Measurements from ENCODE around the gene SNX33. TPM values are rescaled to one million over a fixed set of nuclear protein-coding genes. Genes with fewer than 3 reads are reported as not detected.

Gene SNX33
- total RNA-seq, 1 donor, result 19.9 TPM

- TF ChIP-seq, protein P1, sequence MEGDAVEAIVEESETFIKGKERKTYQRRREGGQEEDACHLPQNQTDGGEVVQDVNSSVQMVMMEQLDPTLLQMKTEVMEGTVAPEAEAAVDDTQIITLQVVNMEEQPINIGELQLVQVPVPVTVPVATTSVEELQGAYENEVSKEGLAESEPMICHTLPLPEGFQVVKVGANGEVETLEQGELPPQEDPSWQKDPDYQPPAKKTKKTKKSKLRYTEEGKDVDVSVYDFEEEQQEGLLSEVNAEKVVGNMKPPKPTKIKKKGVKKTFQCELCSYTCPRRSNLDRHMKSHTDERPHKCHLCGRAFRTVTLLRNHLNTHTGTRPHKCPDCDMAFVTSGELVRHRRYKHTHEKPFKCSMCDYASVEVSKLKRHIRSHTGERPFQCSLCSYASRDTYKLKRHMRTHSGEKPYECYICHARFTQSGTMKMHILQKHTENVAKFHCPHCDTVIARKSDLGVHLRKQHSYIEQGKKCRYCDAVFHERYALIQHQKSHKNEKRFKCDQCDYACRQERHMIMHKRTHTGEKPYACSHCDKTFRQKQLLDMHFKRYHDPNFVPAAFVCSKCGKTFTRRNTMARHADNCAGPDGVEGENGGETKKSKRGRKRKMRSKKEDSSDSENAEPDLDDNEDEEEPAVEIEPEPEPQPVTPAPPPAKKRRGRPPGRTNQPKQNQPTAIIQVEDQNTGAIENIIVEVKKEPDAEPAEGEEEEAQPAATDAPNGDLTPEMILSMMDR (IDR thresholded peaks at IDR 0.05; ENCODE audit: insufficient read depth, low read depth, low read length), result no peak
- DNase-seq (ENCODE audit: low read depth), result no peak
- no peak overlapping the region for H3K4me3 ChIP-seq (ENCODE audit: low read depth, low read length)
Observed at GRCh38 chr15:75663931-75664421, 16.3 kb downstream of the SNX33 start.

GRCh38 chr15:75666823-75667501 is 19.2 kb downstream of the SNX33 start:
- DNase-seq (ENCODE audit: low read depth), result peak; percentile 97
- H3K4me3 ChIP-seq (ENCODE audit: low read depth, low read length), result no peak overlapping the region
- TF ChIP-seq, protein P1 (IDR thresholded peaks at IDR 0.05; ENCODE audit: insufficient read depth, low read depth, low read length), result no peak

GRCh38 chr15:75669191-75669878 is 21.6 kb downstream of the SNX33 start:
- H3K4me3 ChIP-seq (ENCODE audit: low read depth, low read length), result no peak overlapping the region
- TF ChIP-seq, protein P1 (IDR thresholded peaks at IDR 0.05; ENCODE audit: insufficient read depth, low read depth, low read length), result no peak
- DNase-seq (ENCODE audit: low read depth), result no peak

GRCh38 chr15:75669879-75670212 is 22.1 kb downstream of the SNX33 start:
- H3K4me3 ChIP-seq (ENCODE audit: low read depth, low read length), result no peak overlapping the region
- TF ChIP-seq, protein P1 (IDR thresholded peaks at IDR 0.05; ENCODE audit: insufficient read depth, low read depth, low read length), result no peak
- DNase-seq (ENCODE audit: low read depth), result no peak

GRCh38 chr15:75671730-75672602 is 24.3 kb downstream of the SNX33 start:
- H3K4me3 ChIP-seq (ENCODE audit: low read depth, low read length), result no peak overlapping the region
- no peak for DNase-seq (ENCODE audit: low read depth)
- TF ChIP-seq, protein P1 (IDR thresholded peaks at IDR 0.05; ENCODE audit: insufficient read depth, low read depth, low read length), result no peak

DNA sequence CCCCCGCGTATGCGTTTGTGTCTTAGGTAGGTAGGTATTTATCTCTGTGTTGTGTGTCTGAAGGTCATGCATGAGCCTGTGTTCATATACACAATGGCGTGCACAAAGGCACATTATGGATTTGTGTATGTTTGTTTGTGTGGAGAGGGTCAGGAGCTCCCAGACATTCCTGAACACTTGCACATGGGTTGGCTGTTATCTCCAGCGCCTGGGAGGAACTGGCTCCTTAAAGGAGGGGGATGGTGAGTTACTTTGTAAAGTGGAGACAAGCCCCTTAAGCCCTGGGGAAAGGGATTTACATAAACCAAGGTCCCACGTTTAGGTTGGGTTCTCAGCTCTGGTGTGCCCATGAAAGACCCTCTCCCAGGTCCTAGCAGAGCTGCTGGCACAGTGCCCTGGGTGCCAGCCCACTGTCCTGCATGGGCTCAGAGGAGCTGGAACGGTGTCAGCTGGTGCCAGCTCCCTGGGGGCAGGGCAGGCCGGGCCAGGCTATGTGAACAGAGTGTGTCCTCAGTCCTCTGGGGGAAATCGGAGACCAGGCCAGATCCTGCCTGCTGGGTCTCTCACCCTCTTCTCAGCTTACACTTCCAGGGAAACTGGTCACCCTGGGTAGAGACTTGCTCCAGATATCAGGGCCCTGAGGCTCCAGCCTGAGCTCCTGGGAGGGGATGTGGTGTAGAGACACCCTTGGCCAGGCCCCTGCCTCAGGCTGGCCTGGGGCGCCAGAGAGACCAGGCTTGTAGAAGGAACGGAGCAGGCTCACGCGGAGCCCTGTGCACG is 25.1 kb downstream of the SNX33 start:
- TF ChIP-seq, protein P1 (IDR thresholded peaks at IDR 0.05; ENCODE audit: insufficient read depth, low read depth, low read length), result no peak
- peak overlapping the region; percentile 15 for H3K4me3 ChIP-seq (ENCODE audit: low read depth, low read length)
- DNase-seq (ENCODE audit: low read depth), result peak; percentile 90
